Mesothelial cell of epicardium (in vitro differentiated cells): ENCODE data around the gene RAPSN. TPM values are rescaled to one million over a fixed set of nuclear protein-coding genes. Genes with fewer than 3 reads are reported as not detected.

Experiments
- DNase-seq, 2 experiments: peaks; one replicate each; pipeline ENCODE4 v3.0.0; 2021; ENCODE audit warnings: low spot score in 2 of 2; ENCODE audit not compliant: unreplicated experiment in 2 of 2
- H3K27ac Mint-ChIP-seq: 2 replicates; pipeline ENCODE4 v1.8.0; 2021; ENCODE audit warnings: mixed read lengths
- H3K27me3 Mint-ChIP-seq: 2 replicates; pipeline ENCODE4 v1.8.0; 2021; ENCODE audit warnings: low read depth, mixed read lengths
- H3K36me3 Mint-ChIP-seq: 2 replicates; pipeline ENCODE4 v1.8.0; 2021; ENCODE audit warnings: mixed read lengths
- H3K4me1 Mint-ChIP-seq: 2 replicates; pipeline ENCODE4 v1.8.0; 2021; ENCODE audit warnings: mixed read lengths
- H3K4me3 Mint-ChIP-seq: 2 replicates; pipeline ENCODE4 v1.8.0; 2021; ENCODE audit warnings: mild to moderate bottlenecking, moderate library complexity, mixed read lengths
- H3K9me3 Mint-ChIP-seq: 2 replicates; pipeline ENCODE4 v1.8.0; 2021; ENCODE audit warnings: mixed read lengths
- CTCF ChIP-seq: fragments of 200-600 bp; sonication (generic); IDR thresholded peaks from one replicate; pipeline ENCODE4 v1.5.0; 2021; ENCODE audit warnings: antibody characterized with exemption; ENCODE audit not compliant: unreplicated experiment
- total RNA-seq: library from RNA; stranded (reverse); gene quantifications from 3 replicates; pipeline ENCODE4 v1.2.1, GENCODE V29; 2021

RAPSN gene
- total RNA-seq, 1 donor from 2014 or later: 0.31 TPM

GRCh38 chr11:47480762-47481161 is 31.8 kb upstream of the RAPSN start:
- no peak for TF ChIP-seq CTCF
- peaks cover 41% of the 10 kb centered on the region for H3K36me3 Mint-ChIP-seq

GRCh38 chr11:47478651-47479329 is 29.9 kb upstream of the RAPSN start:
- Mint-ChIP-seq H3K27ac (no peak overlapping the region), H3K4me3 (no peak overlapping the region), H3K9me3 (no peaks in the 10 kb centered on the region), H3K27me3 (no peaks in the 10 kb centered on the region), H3K4me1 (no peaks in the 10 kb centered on the region), H3K36me3 (peaks cover 38% of the 10 kb centered on the region)
- no peak for TF ChIP-seq CTCF
- no peak for DNase-seq

More at GRCh38 chr11:47480762-47481161, 31.8 kb upstream of the RAPSN start:
- H3K27ac Mint-ChIP-seq: no peak overlapping the region
- DNase-seq: no peak
- no peak overlapping the region for H3K4me3 Mint-ChIP-seq
- H3K9me3 Mint-ChIP-seq: no peaks in the 10 kb centered on the region
- no peaks in the 10 kb centered on the region for H3K4me1 Mint-ChIP-seq
- no peaks in the 10 kb centered on the region for H3K27me3 Mint-ChIP-seq

- Mint-ChIP-seq H3K9me3 (no peaks in the 10 kb centered on the region), H3K4me1 (no peaks in the 10 kb centered on the region), H3K27ac (no peak overlapping the region), H3K27me3 (no peaks in the 10 kb centered on the region), H3K4me3 (no peak overlapping the region), H3K36me3 (peaks cover 39% of the 10 kb centered on the region)
- no peak for DNase-seq
- TF ChIP-seq CTCF: no peak
Observed at GRCh38 chr11:47477753-47478152, 28.8 kb upstream of the RAPSN start.

GRCh38 chr11:47477323-47477722 is 28.4 kb upstream of the RAPSN start:
- no peaks in the 10 kb centered on the region for H3K4me1 Mint-ChIP-seq
- no peak for DNase-seq
- H3K9me3 Mint-ChIP-seq: no peaks in the 10 kb centered on the region
- no peak for TF ChIP-seq CTCF
- H3K36me3 Mint-ChIP-seq: peaks cover 37% of the 10 kb centered on the region
- H3K27ac Mint-ChIP-seq: no peak overlapping the region
- no peak overlapping the region for H3K4me3 Mint-ChIP-seq
- no peaks in the 10 kb centered on the region for H3K27me3 Mint-ChIP-seq

GRCh38 chr11:47470671-47471070 is 21.7 kb upstream of the RAPSN start:
- Mint-ChIP-seq H3K4me1 (no peaks in the 10 kb centered on the region), H3K9me3 (no peaks in the 10 kb centered on the region), H3K4me3 (no peak overlapping the region), H3K36me3 (peaks cover 30% of the 10 kb centered on the region), H3K27me3 (no peaks in the 10 kb centered on the region), H3K27ac (no peak overlapping the region)
- no peak for TF ChIP-seq CTCF
- DNase-seq: no peak
